IMR-90 (cell line): ENCODE measurements around the gene GNL2. TPM values are rescaled to one million over a fixed set of nuclear protein-coding genes. Genes with fewer than 3 reads are reported as not detected.
A peak's percentile ranks its signal among the peaks of the same experiment; 100 is the strongest.

ENCODE experiments used
- ATAC-seq: fragments of 200-7000 bp; cut with Tn5 transposase; 2 replicates; pipeline ENCODE4 v1.9.1; 2020; ENCODE audit warnings: low read depth, mild to moderate bottlenecking, moderate library complexity
- BruUV-seq: library from RNA; stranded (reverse); fragments of 400-500 nt; replicated peaks from 2 replicates; lab custom pipeline; 2021; lab: Mats Ljungman, UMichigan
- CTCF ChIA-PET: fragments of 300-600 bp; formaldehyde crosslinking; extraction: SDS; loops from one replicate; lab custom pipeline; 2021; ENCODE audit warnings: antibody characterized with exemption; lab: Yijun Ruan, JAX
- POLR2A ChIA-PET: fragments of 300-600 bp; sonication (Branson Sonifier 250); formaldehyde crosslinking; loops from one replicate; lab custom pipeline; 2022; ENCODE audit warnings: antibody characterized with exemption; ENCODE audit not compliant: unreplicated experiment; lab: Charles Lee
- DNase-seq: peaks from one replicate; pipeline ENCODE4 v3.0.0; 2013
- H2AFZ ChIP-seq: replicated peaks from 2 replicates; pipeline ENCODE3; 2013; ENCODE audit warnings: low read length, mild to moderate bottlenecking; ENCODE audit not compliant: poor library complexity
- H2AK5ac ChIP-seq: 2 replicates; pipeline ENCODE4 v1.6.1; 2013; ENCODE audit warnings: low read depth, low read length, inconsistent platforms
- H2AK9ac ChIP-seq: replicated peaks from 2 replicates; pipeline ENCODE3; 2013; ENCODE audit warnings: mild to moderate bottlenecking, low read depth, low read length, moderate library complexity; ENCODE audit not compliant: poor library complexity
- H2BK120ac ChIP-seq: 2 replicates; pipeline ENCODE4 v1.6.1; 2013; ENCODE audit warnings: low read depth, low read length, inconsistent platforms
- H2BK15ac ChIP-seq: 3 replicates; pipeline ENCODE4 v1.6.1; 2013; ENCODE audit warnings: low read depth, low read length, inconsistent platforms
- H2BK20ac ChIP-seq: 2 replicates; pipeline ENCODE4 v1.6.1; 2013; ENCODE audit warnings: low read depth, mild to moderate bottlenecking, inconsistent platforms, low read length, moderate library complexity
- H2BK5ac ChIP-seq: 2 replicates; pipeline ENCODE4 v1.6.1; 2013; ENCODE audit warnings: mild to moderate bottlenecking, low read depth, low read length, inconsistent platforms; ENCODE audit not compliant: poor library complexity, severe bottlenecking
- H3K14ac ChIP-seq: replicated peaks from 2 replicates; pipeline ENCODE4 v1.6.1; 2013; ENCODE audit warnings: low read depth, low read length, inconsistent platforms
- H3K18ac ChIP-seq: 2 replicates; pipeline ENCODE4 v1.6.1; 2013; ENCODE audit warnings: low read depth, low read length, control low read depth
- H3K23ac ChIP-seq: 2 replicates; pipeline ENCODE4 v1.6.1; 2013; ENCODE audit warnings: low read depth, low read length, inconsistent platforms
- H3K27ac ChIP-seq: 2 replicates; pipeline ENCODE4 v1.5.1; 2013; ENCODE audit warnings: mild to moderate bottlenecking, control low read depth, low read length; ENCODE audit not compliant: insufficient read depth
- H3K27me3 ChIP-seq: 2 replicates; pipeline ENCODE4 v1.6.1; 2013; ENCODE audit warnings: low read length; ENCODE audit not compliant: control insufficient read depth, insufficient read depth
- H3K36me3 ChIP-seq: 2 replicates; pipeline ENCODE4 v1.6.1; 2013; ENCODE audit warnings: low read length, mixed read lengths; ENCODE audit not compliant: control insufficient read depth, insufficient read depth
- H3K4ac ChIP-seq: 2 replicates; pipeline ENCODE4 v1.6.1; 2013; ENCODE audit warnings: low read depth, low read length, inconsistent platforms
- H3K4me1 ChIP-seq: 2 replicates; pipeline ENCODE4 v1.6.1; 2013; ENCODE audit warnings: low read length, mixed read lengths; ENCODE audit not compliant: control insufficient read depth, insufficient read depth
- H3K4me2 ChIP-seq: 2 replicates; pipeline ENCODE4 v1.6.1; 2013; ENCODE audit warnings: low read depth, mild to moderate bottlenecking, control low read depth, low read length, moderate library complexity
- H3K4me3 ChIP-seq: 2 replicates; pipeline ENCODE4 v1.5.1; 2013; ENCODE audit warnings: low read depth, mild to moderate bottlenecking, control low read depth, low read length, moderate library complexity; ENCODE audit not compliant: insufficient read depth
- H3K56ac ChIP-seq: 2 replicates; pipeline ENCODE4 v1.6.1; 2013; ENCODE audit warnings: low read length, inconsistent platforms; ENCODE audit not compliant: insufficient read depth; ENCODE audit errors: extremely low read depth
- H3K79me1 ChIP-seq, 2 experiments: 2 replicates each; pipeline ENCODE4 v1.6.1; 2013; ENCODE audit warnings: low read length in 2 of 2, inconsistent platforms in 1 of 2, low read depth in 1 of 2
- H3K9ac ChIP-seq: 2 replicates; pipeline ENCODE4 v1.6.1; 2013; ENCODE audit warnings: low read depth, low read length, control low read depth
- H3K9me1 ChIP-seq: 2 replicates; pipeline ENCODE4 v1.6.1; 2013; ENCODE audit warnings: low read length, inconsistent platforms; ENCODE audit not compliant: insufficient read depth
- H3K9me3 ChIP-seq: 2 replicates; pipeline ENCODE4 v1.6.1; 2013; ENCODE audit warnings: low read length; ENCODE audit not compliant: control insufficient read depth, insufficient read depth
- H4K20me1 ChIP-seq: 2 replicates; pipeline ENCODE4 v1.6.1; 2013; ENCODE audit warnings: low read length, inconsistent platforms; ENCODE audit not compliant: insufficient read depth
- H4K5ac ChIP-seq: 2 replicates; pipeline ENCODE4 v1.6.1; 2013; ENCODE audit warnings: mild to moderate bottlenecking, low read depth, low read length, control low read depth
- H4K8ac ChIP-seq, 2 experiments: 2 replicates each; pipeline ENCODE4 v1.6.1; 2013; ENCODE audit warnings: low read depth in 2 of 2, low read length in 2 of 2, control low read depth in 1 of 2, inconsistent platforms in 1 of 2
- H4K91ac ChIP-seq: 2 replicates; pipeline ENCODE4 v1.6.1; 2013; ENCODE audit warnings: low read depth, low read length, inconsistent platforms; ENCODE audit not compliant: insufficient read depth
- BHLHE40 ChIP-seq: fragments of 150-350 bp; IDR thresholded peaks from 2 replicates; pipeline ENCODE4 v1.6.1; 2016; ENCODE audit warnings: mild to moderate bottlenecking, low read depth, low read length
- CEBPB ChIP-seq: IDR thresholded peaks from 2 replicates; pipeline ENCODE4 v1.6.1; 2012; ENCODE audit warnings: low read depth, low read length, improper control_type of control experiment
- CHD1 ChIP-seq: IDR thresholded peaks from 2 replicates; pipeline ENCODE4 v1.6.1; 2012; ENCODE audit warnings: low read depth, low read length, improper control_type of control experiment
- FOS ChIP-seq: fragments of 150-350 bp; IDR thresholded peaks from 2 replicates; pipeline ENCODE4 v1.6.1; 2016; ENCODE audit warnings: low read depth, low read length
- MAFK ChIP-seq: IDR thresholded peaks from 2 replicates; pipeline ENCODE4 v1.6.1; 2012; ENCODE audit warnings: low read depth, low read length, improper control_type of control experiment
- MAZ ChIP-seq: IDR thresholded peaks from 2 replicates; pipeline ENCODE4 v1.6.1; 2012; ENCODE audit warnings: low read depth, mild to moderate bottlenecking, low read length, improper control_type of control experiment, moderate library complexity, borderline replicate concordance
- MXI1 ChIP-seq: IDR thresholded peaks from 2 replicates; pipeline ENCODE4 v1.6.1; 2012; ENCODE audit warnings: low read depth, mild to moderate bottlenecking, low read length, moderate library complexity, borderline replicate concordance
- NFE2L2 ChIP-seq: fragments of 150-350 bp; IDR thresholded peaks from 2 replicates; pipeline ENCODE4 v1.6.1; 2016; ENCODE audit warnings: low read depth, mild to moderate bottlenecking, low read length
- POLR2A ChIP-seq: IDR thresholded peaks from 2 replicates; pipeline ENCODE4 v1.6.1; 2012; ENCODE audit warnings: mild to moderate bottlenecking, low read depth, low read length
- RAD21 ChIP-seq: IDR thresholded peaks from 2 replicates; pipeline ENCODE4 v1.6.1; 2012; ENCODE audit warnings: low read length, improper control_type of control experiment
- RCOR1 ChIP-seq: IDR thresholded peaks from 2 replicates; pipeline ENCODE4 v1.6.1; 2012; ENCODE audit warnings: mild to moderate bottlenecking, low read length, improper control_type of control experiment; ENCODE audit not compliant: insufficient replicate concordance
- RFX5 ChIP-seq: IDR thresholded peaks from 2 replicates; pipeline ENCODE4 v1.8.0; 2012; ENCODE audit warnings: low read depth, mild to moderate bottlenecking, low read length, moderate library complexity
- SMC3 ChIP-seq: fragments of 150-350 bp; IDR thresholded peaks from 2 replicates; pipeline ENCODE4 v1.6.1; 2016; ENCODE audit warnings: low read depth, mild to moderate bottlenecking, antibody characterized with exemption, low read length, moderate library complexity
- WGBS, 2 experiments: methylation state at CpG; one replicate each; pipeline versions ENCODE4 v1.1.5 to v1.1.7; 2013; ENCODE audit warnings: missing lambda C conversion rate in 2 of 2; ENCODE audit not compliant: insufficient read length in 1 of 2; ENCODE audit errors: extremely low coverage in 2 of 2; 5-methylcytosine and 5-hydroxymethylcytosine counted together
- dilution Hi-C: fragments of 300-500 bp; cut with HindIII; formaldehyde crosslinking; loops from one replicate; pipeline ENCODE4 v1.14.3; 2018; ENCODE audit warnings: low sequenced_read_pairs; ENCODE audit not compliant: unreplicated experiment
- in situ Hi-C: fragments of 300-500 bp; cut with MboI; formaldehyde crosslinking; loops from 3 replicates; pipeline ENCODE4 v1.14.3; 2019; ENCODE audit warnings: low sequenced_read_pairs, inconsistent platforms, mixed read lengths
- intact Hi-C: fragments of 100-400 bp; cut with micrococcal nuclease; formaldehyde crosslinking; loops from 2 replicates; pipeline ENCODE4 v1.10.0; 2022
- polyA plus RNA-seq, 3 experiments: library from polyadenylated mRNA; depleted of rRNA; stranded (reverse); fragments of >200 nt; gene quantifications; 2 replicates each; pipeline ENCODE4 v1.2.3, GENCODE V29; 2012; ENCODE audit warnings: low replicate concordance in 1 of 3
- total RNA-seq: library from RNA; depleted of rRNA; stranded (reverse); fragments of >200 nt; gene quantifications from 2 replicates; pipeline ENCODE4 v1.2.3, GENCODE V29; 2012
- TF ChIP-seq, protein P1 (sequence below): conservative IDR thresholded peaks from 2 replicates; pipeline ENCODE4 v1.5.1; 2012; ENCODE audit warnings: mild to moderate bottlenecking, low read depth, low read length, improper control_type of control experiment

The GNL2 gene
- total and polyA plus RNA-seq, 2 of the 4 experiments (the other 2 are of a cell fraction), result 42.9 to 77.4 TPM

GRCh38 chr1:37553598-37553926 lies 42.2 kb downstream of the GNL2 start:
- no peak overlapping the region for H2BK15ac ChIP-seq
- no peak for TF ChIP-seq RCOR1
- TF ChIP-seq, protein P1, sequence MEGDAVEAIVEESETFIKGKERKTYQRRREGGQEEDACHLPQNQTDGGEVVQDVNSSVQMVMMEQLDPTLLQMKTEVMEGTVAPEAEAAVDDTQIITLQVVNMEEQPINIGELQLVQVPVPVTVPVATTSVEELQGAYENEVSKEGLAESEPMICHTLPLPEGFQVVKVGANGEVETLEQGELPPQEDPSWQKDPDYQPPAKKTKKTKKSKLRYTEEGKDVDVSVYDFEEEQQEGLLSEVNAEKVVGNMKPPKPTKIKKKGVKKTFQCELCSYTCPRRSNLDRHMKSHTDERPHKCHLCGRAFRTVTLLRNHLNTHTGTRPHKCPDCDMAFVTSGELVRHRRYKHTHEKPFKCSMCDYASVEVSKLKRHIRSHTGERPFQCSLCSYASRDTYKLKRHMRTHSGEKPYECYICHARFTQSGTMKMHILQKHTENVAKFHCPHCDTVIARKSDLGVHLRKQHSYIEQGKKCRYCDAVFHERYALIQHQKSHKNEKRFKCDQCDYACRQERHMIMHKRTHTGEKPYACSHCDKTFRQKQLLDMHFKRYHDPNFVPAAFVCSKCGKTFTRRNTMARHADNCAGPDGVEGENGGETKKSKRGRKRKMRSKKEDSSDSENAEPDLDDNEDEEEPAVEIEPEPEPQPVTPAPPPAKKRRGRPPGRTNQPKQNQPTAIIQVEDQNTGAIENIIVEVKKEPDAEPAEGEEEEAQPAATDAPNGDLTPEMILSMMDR, result no peak
- no peak for TF ChIP-seq MAFK
- TF ChIP-seq FOS, result no peak
- no peak for TF ChIP-seq NFE2L2
- no peak for TF ChIP-seq RFX5
- no peak for TF ChIP-seq MAZ
- TF ChIP-seq CHD1, result no peak
- TF ChIP-seq SMC3, result no peak
- TF ChIP-seq RAD21, result no peak
- TF ChIP-seq CEBPB, result no peak
- TF ChIP-seq POLR2A, result no peak
- no peak for TF ChIP-seq BHLHE40
- TF ChIP-seq MXI1, result no peak
- peak overlapping the region; percentile 74 for H3K4ac ChIP-seq
- no peak overlapping the region for H3K18ac ChIP-seq
- H4K8ac ChIP-seq, result peak overlapping the region; percentile 68 to 87
- no peak overlapping the region for H3K56ac ChIP-seq
- H3K9ac ChIP-seq, result peak overlapping the region; percentile 78
- peak overlapping the region; percentile 91 for H2AFZ ChIP-seq
- ChIA-PET POLR2A (no interaction called here), CTCF (no interaction called here)
- peaks cover 10% of the 10 kb centered on the region for H3K36me3 ChIP-seq
- H3K27me3 ChIP-seq, result no peaks in the 10 kb centered on the region
- no TSS peak for BruUV-seq
- H2BK5ac ChIP-seq, result no peak overlapping the region
- H4K20me1 ChIP-seq, result peaks cover 16% of the 10 kb centered on the region; the same call in 1 of the 2 replicates
- peaks cover 4% of the 10 kb centered on the region; the same call in 1 of the 2 replicates for H3K9me1 ChIP-seq
- peak overlapping the region; percentile 7 for H2AK9ac ChIP-seq
- DNase-seq (no peak), ATAC-seq (no peak)
- H4K91ac ChIP-seq, result no peak overlapping the region
- H3K14ac ChIP-seq, result peak overlapping the region; percentile 26; the same call in 1 of the 2 replicates
- H2BK20ac ChIP-seq, result no peak overlapping the region
- peak overlapping the region; percentile 22; the same call in 1 of the 2 replicates for H3K23ac ChIP-seq
- dilution Hi-C loops (no loop called here), intact Hi-C loops (no loop called here), in situ Hi-C loops (no loop called here)
- WGBS, 2 experiments, result 0% methylated on average over 4 of the region's 11 CpGs; no CpG with 5 or more reads in 1 of the 2 experiments
- peak overlapping the region; percentile 88 for H3K4me3 ChIP-seq
- H3K4me1 ChIP-seq, result peaks cover 3% of the 10 kb centered on the region
- peak overlapping the region; percentile 70 for H3K27ac ChIP-seq
- H2AK5ac ChIP-seq, result peak overlapping the region; percentile 62
- peak overlapping the region; percentile 99 for H3K4me2 ChIP-seq
- H2BK120ac ChIP-seq, result no peak overlapping the region
- H3K9me3 ChIP-seq, result no peaks in the 10 kb centered on the region
- peaks cover 9 to 28% of the 10 kb centered on the region in 2 experiments; a peak in 3 of 4 replicates for H3K79me1 ChIP-seq
- H4K5ac ChIP-seq, result peak overlapping the region; percentile 53
